OCI-LY7 (cell line): ENCODE results near the gene MYCBPAP.

ENCODE experiments used
- EZH2phosphoT487 ChIP-seq: fragments of 200-600 bp; sonication (generic); IDR thresholded peaks from 2 replicates; pipeline ENCODE4 v1.6.1; 2018; ENCODE audit warnings: low read depth, borderline replicate concordance, mild to moderate bottlenecking, mixed run types, antibody characterized with exemption, low read length, moderate library complexity, mixed read lengths
- TF ChIP-seq, protein P1 (sequence below): fragments of 200-600 bp; sonication (generic); conservative IDR thresholded peaks from 2 replicates; pipeline ENCODE4 v1.5.1; 2014; ENCODE audit warnings: mild to moderate bottlenecking, antibody characterized with exemption, low read length, moderate library complexity, mixed read lengths

DNA sequence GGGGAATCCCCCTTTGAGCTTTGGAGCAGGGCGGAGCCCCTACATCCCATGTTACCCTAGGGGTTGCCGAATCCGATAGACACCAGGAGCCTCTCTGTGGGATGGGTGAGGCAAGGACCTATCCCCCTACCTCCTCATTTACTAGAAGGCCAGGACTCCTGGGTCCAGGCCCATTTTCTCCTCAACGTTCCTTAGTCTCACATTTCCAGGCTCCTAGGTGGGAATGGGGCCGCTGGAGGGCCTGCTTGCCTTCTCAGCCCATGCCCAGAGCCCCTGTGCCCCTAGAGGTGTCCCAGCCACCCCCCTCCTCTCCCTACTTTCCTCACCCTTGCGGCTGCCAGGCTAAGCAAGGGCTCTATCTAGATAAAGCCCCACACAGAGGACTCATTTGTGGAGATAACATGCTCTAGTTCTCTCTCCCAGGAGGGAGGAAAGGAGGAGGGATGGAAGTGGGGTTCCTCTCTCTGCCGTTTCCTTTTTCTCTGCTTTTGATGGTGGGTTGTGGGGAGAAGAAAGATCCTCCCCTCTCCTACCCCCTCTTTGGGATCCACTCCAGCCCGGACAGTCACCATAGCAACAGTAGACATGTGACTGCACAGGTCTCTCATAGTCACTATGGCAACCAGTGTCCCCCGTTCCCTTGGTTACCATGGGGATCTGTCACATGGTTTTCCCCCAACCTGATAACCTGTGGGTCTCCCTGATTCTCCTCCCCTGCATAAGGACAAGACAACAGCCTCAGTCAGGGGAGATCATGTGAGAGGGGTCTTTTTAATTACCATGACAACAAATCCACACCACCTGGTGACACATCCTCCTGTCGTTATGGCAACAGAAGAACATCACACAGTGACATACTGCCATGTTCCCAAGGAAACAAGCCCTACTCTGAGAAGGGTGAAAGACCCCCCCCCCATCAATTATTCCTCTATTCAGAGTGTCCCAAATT is 57.4 kb downstream of the MYCBPAP start:
- TF ChIP-seq, protein P1, sequence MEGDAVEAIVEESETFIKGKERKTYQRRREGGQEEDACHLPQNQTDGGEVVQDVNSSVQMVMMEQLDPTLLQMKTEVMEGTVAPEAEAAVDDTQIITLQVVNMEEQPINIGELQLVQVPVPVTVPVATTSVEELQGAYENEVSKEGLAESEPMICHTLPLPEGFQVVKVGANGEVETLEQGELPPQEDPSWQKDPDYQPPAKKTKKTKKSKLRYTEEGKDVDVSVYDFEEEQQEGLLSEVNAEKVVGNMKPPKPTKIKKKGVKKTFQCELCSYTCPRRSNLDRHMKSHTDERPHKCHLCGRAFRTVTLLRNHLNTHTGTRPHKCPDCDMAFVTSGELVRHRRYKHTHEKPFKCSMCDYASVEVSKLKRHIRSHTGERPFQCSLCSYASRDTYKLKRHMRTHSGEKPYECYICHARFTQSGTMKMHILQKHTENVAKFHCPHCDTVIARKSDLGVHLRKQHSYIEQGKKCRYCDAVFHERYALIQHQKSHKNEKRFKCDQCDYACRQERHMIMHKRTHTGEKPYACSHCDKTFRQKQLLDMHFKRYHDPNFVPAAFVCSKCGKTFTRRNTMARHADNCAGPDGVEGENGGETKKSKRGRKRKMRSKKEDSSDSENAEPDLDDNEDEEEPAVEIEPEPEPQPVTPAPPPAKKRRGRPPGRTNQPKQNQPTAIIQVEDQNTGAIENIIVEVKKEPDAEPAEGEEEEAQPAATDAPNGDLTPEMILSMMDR, result no peak
- TF ChIP-seq EZH2phosphoT487, result no peak
